HL-60 (cell line): ENCODE measurements around the gene ACE.
A peak's percentile ranks its signal among the peaks of the same experiment; 100 is the strongest.

Source experiments
- DNase-seq, 2 experiments: peaks; one replicate each; pipeline ENCODE4 v3.0.0-alpha.2; 2010 to 2020; ENCODE audit warnings: low read depth in 1 of 2, low spot score in 1 of 2
- H3K27ac ChIP-seq: fragments of 250-450 bp; sonication (Bioruptor Pico); replicated peaks from 2 replicates; pipeline ENCODE4 v1.5.1; 2020; ENCODE audit warnings: mild to moderate bottlenecking, moderate library complexity
- H3K27me3 ChIP-seq: fragments of 250-450 bp; sonication (Bioruptor Pico); 2 replicates; pipeline ENCODE4 v1.5.1; 2021; ENCODE audit warnings: mild to moderate bottlenecking, moderate library complexity; ENCODE audit not compliant: insufficient read depth, poor library complexity, severe bottlenecking
- H3K4me3 ChIP-seq: replicated peaks from 2 replicates; pipeline ENCODE4 v1.5.1; 2011; ENCODE audit warnings: mild to moderate bottlenecking, control low read depth, low read length; ENCODE audit not compliant: insufficient read depth
- GABPA ChIP-seq: IDR thresholded peaks from 2 replicates; pipeline ENCODE4 v1.6.1; 2012; ENCODE audit warnings: low read depth
- POLR2AphosphoS5 ChIP-seq: IDR thresholded peaks from 2 replicates; pipeline ENCODE4 v1.6.1; 2012; ENCODE audit warnings: low read depth
- REST ChIP-seq: IDR thresholded peaks from 2 replicates; pipeline ENCODE4 v1.6.1; 2012; ENCODE audit warnings: low read depth; ENCODE audit not compliant: insufficient replicate concordance
- SPI1 ChIP-seq: IDR thresholded peaks from 2 replicates; pipeline ENCODE4 v1.6.1; 2012; ENCODE audit warnings: low read depth, mild to moderate bottlenecking, borderline replicate concordance
- TF ChIP-seq, protein P1 (sequence below): IDR thresholded peaks from one replicate; pipeline ENCODE4 v1.5.1; 2011; ENCODE audit warnings: low read length, control low read depth, inconsistent platforms; ENCODE audit not compliant: insufficient read depth

The ACE gene

GRCh38 chr17:63444457-63444856 lies 32.4 kb upstream of the ACE start:
- no peak overlapping the region for H3K27ac ChIP-seq
- no peak for TF ChIP-seq POLR2AphosphoS5
- no peak for TF ChIP-seq GABPA
- no peak overlapping the region for H3K4me3 ChIP-seq
- H3K27me3 ChIP-seq, result peaks cover 3% of the 10 kb centered on the region
- DNase-seq, result no peak

GRCh38 chr17:63445065-63445464 lies 31.8 kb upstream of the ACE start:
- Histone ChIP-seq H3K27me3 (peaks cover 3% of the 10 kb centered on the region), H3K4me3 (no peak overlapping the region), H3K27ac (no peak overlapping the region)
- TF ChIP-seq, protein P1, sequence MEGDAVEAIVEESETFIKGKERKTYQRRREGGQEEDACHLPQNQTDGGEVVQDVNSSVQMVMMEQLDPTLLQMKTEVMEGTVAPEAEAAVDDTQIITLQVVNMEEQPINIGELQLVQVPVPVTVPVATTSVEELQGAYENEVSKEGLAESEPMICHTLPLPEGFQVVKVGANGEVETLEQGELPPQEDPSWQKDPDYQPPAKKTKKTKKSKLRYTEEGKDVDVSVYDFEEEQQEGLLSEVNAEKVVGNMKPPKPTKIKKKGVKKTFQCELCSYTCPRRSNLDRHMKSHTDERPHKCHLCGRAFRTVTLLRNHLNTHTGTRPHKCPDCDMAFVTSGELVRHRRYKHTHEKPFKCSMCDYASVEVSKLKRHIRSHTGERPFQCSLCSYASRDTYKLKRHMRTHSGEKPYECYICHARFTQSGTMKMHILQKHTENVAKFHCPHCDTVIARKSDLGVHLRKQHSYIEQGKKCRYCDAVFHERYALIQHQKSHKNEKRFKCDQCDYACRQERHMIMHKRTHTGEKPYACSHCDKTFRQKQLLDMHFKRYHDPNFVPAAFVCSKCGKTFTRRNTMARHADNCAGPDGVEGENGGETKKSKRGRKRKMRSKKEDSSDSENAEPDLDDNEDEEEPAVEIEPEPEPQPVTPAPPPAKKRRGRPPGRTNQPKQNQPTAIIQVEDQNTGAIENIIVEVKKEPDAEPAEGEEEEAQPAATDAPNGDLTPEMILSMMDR, result no peak
- no peak for TF ChIP-seq REST
- TF ChIP-seq POLR2AphosphoS5, result no peak
- TF ChIP-seq GABPA, result no peak
- TF ChIP-seq SPI1, result no peak
- no peak for DNase-seq

GRCh38 chr17:63445571-63445953 lies 31.3 kb upstream of the ACE start:
- peak overlapping the region; percentile 49; the same call in 1 of the 2 replicates for H3K4me3 ChIP-seq
- TF ChIP-seq POLR2AphosphoS5 (no peak), GABPA (no peak), REST (no peak), SPI1 (no peak)
- TF ChIP-seq, protein P1, result no peak
- no peak overlapping the region for H3K27ac ChIP-seq
- DNase-seq, result no peak
- H3K27me3 ChIP-seq, result peaks cover 3% of the 10 kb centered on the region

DNA sequence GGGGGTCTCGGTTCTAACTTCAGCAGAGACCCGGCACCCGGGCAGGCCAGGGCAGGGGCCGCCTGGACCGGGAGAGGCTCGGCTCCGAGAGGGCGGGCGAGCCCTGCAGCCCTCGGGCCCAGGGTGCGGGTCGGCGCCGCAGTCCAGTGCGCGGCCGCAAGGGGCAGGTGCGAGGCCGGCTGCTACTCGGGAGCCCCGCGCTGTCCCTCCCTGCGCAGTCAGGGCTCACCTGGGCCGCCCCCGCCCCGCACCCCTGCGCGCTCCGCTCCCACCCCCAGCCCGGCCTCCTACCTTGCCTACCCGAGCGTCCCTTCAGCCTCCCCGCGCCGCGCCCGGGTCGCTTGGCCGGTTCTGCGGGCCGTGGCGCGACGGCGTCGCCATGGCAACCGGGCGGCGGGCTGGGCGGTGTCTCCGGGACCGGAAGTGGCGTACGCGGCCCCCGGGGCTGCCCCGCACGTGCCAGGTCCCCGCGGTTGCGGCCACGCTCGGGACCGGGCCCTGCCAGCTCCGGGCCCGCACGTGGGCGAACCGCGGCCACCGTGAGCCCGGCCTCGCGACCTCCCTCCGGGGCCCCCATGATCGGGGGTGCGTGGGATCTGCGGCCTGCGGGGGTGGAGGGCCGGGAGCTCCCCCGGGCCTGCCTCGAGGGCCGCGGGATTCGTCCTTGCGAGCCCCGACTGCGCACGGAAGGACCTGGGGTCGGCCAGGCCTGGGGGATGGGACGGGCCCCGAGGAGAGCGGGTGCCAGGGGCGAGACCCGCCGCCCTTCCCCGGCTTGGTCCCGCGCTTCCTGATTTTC lies 30.7 kb upstream of the ACE start, which contains the start of gene CYB561:
TSS of gene CYB561 (minus strand) at position 353 of the 799 bp plus-strand sequence. CDS start 8,759 bp downstream, outside the sequence.
- Histone ChIP-seq H3K4me3 (peak within 1 kb of the TSS; percentile 49), H3K27me3 (peaks cover 3% of the 10 kb centered on the region), H3K27ac (peak within 1 kb of the TSS; percentile 56)
- peak; percentile 43 to 62 for DNase-seq
- TF ChIP-seq, protein P1, result no peak
- TF ChIP-seq POLR2AphosphoS5 (0 out of 2 replicates have a peak, but pooled peaks have one; percentile 43), SPI1 (no peak)
